ENCODE measurements around the gene POLR2E. TPM values are rescaled to one million over a fixed set of nuclear protein-coding genes. Genes with fewer than 3 reads are reported as not detected.

Gene POLR2E
- total RNA-seq, 1 experiment from 2014 or later: 281 TPM

DNA sequence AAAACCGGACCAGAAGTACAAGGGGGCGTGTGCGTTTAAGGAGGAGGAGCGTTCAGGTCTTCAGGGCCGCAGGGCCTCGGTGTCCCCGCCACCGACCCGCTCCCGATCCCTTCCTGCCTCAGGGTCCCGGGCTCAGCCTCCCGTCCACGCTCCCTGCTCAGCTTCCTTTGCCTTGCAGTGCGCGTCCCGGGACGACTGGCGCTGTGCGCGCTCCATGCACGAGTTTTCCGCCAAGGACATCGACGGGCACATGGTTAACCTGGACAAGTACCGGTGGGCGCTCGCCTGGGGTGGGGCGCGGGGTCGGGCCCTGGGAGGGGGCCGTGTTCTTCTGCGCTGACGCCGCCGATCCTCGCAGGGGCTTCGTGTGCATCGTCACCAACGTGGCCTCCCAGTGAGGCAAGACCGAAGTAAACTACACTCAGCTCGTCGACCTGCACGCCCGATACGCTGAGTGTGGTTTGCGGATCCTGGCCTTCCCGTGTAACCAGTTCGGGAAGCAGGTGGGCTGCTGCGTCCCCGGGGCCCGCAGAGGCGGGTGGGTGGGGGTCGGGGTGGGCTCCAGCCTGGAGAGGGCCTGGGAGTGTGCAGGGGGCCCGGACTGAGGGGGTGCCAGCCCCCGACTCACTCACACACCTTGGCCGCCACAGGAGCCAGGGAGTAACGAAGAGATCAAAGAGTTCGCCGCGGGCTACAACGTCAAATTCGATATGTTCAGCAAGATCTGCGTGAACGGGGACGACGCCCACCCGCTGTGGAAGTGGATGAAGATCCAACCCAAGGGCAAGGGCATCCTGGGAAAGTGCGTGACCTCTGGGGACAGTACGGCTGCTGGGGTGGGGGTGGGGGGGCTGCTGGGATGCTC is 10.1 kb upstream of the POLR2E start:
- DNase-seq (ENCODE audit: low read depth, low spot score): no peak
- peak overlapping the region; percentile 87 for H3K27ac ChIP-seq (ENCODE audit: low read depth, low read length)
- H3K36me3 ChIP-seq (ENCODE audit: control insufficient read depth in 1 of 2, insufficient read depth in 2 of 2, low read length in 2 of 2): peaks cover 4 to 17% of the 10 kb centered on the region in 2 experiments; a peak in 3 of 4 replicates
- H3K4me3 ChIP-seq (replicated peaks in 1 of 2; ENCODE audit: low read depth in 1 of 2, low read length in 2 of 2): peak overlapping the region; percentile 61 to 88
- peak overlapping the region; percentile 98 for H3K9ac ChIP-seq (ENCODE audit: low read length)
- no peak for ATAC-seq
- no peaks in the 10 kb centered on the region for H4K20me1 ChIP-seq (ENCODE audit: insufficient read depth)
- ChIA-PET CTCF (interaction anchor here (0.6 to 2.3 kb wide), 2 partner anchors 8 to 17 kb away, joined by 3 to 12 read pairs; no protein-coding TSS in a partner anchor), POLR2A (interaction anchor here (0.7 kb wide), 3 partner anchors 17 to 239 kb away, joined by 3 to 6 read pairs (median 4); no protein-coding TSS in a partner anchor), RAD21 (ENCODE audit: low non-redundant PET in 1 of 2, low total read pairs in 2 of 2, uncharacterized antibody in 2 of 2, unreplicated experiment in 2 of 2) (interaction anchor here (0.6 kb wide), 2 partner anchors 11 to 43 kb away, joined by 4 to 6 read pairs; no protein-coding TSS in a partner anchor)
- no peaks in the 10 kb centered on the region for H3K9me3 ChIP-seq (ENCODE audit: control insufficient read depth in 1 of 2, insufficient read depth in 1 of 2, low read depth in 1 of 2, low read length in 2 of 2)
- H2AFZ ChIP-seq (ENCODE audit: low read depth, low read length, poor library complexity, severe bottlenecking): no peak overlapping the region
- BruUV-seq (replicated peaks): TSS peak; percentile 63
- H3K4me2 ChIP-seq (ENCODE audit: low read length): peak overlapping the region; percentile 98
- no peaks in the 10 kb centered on the region for H3K27me3 ChIP-seq (ENCODE audit: insufficient read depth, low read length)
- H3K79me2 ChIP-seq (ENCODE audit: insufficient read depth, low read length): peaks cover 24% of the 10 kb centered on the region
- H3K4me1 ChIP-seq (ENCODE audit: control insufficient read depth in 1 of 2, insufficient read depth in 2 of 2, low read length in 2 of 2): peaks cover 25 to 61% of the 10 kb centered on the region in 2 experiments
- TF ChIP-seq TCF7L2 (IDR thresholded peaks at IDR 0.05; ENCODE audit: borderline replicate concordance, extremely low read depth, insufficient read depth, insufficient read length): peak; percentile 85
- 0 out of 2 replicates have a peak, but pooled peaks have one; percentile 53 for TF ChIP-seq MAX (IDR thresholded peaks at IDR 0.05)
- peak; percentile 36; the same call in 1 of the 2 replicates for TF ChIP-seq SIN3A (IDR thresholded peaks at IDR 0.05; ENCODE audit: low read depth)
- TF ChIP-seq ZFX (IDR thresholded peaks at IDR 0.05): no peak
- intact Hi-C loops (cut with micrococcal nuclease): no loop called here
- no peaks in the 10 kb centered on the region for H3K9me2 ChIP-seq (ENCODE audit: insufficient read depth)

DNA sequence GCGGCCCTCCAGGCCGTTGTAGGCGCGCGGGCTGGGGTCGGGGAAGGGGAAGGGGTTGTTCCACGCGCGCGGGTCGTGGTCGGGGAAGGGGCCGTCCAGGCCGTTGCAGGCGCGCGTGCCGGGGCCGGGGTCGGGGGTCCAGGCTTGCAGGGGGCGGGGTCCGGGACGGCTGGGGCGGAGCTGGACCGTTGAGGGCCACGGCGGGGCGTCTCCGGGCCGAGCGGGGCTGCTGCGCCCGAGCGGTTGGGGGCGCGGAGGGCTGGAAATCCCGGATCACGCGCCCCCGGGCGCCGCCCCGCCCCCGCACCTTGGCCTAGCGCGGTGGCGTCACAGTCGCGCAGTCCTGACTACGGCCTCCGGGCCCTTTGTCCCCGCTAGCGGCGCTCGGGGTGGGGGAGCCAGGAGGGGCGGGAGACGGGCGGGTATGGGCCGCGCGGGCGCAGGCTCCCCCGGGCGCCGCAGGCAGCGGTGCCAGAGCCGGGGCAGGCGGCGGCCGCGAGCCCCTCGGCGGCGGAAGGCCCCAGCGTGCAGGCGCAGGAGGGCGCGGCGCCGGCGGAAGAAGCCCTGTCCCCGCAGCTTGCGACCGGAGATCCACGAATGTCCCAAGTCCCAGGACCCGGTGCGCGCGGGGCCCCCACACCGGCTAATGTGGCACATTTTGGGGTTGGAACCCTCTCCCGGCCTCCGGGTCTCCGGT is 9.3 kb upstream of the POLR2E start:
- peak overlapping the region; percentile 87 for H3K27ac ChIP-seq (ENCODE audit: low read depth, low read length)
- TF ChIP-seq POLR2AphosphoS5 (IDR thresholded peaks at IDR 0.05; ENCODE audit: low read depth, low read length): peak; percentile 35
- TF ChIP-seq EGR1 (IDR thresholded peaks at IDR 0.05; ENCODE audit: low read depth): peak; percentile 86
- TF ChIP-seq ZFX (IDR thresholded peaks at IDR 0.05): peak; percentile 81
- TF ChIP-seq SP1 (IDR thresholded peaks at IDR 0.05; ENCODE audit: low read depth): no peak

More for the DNA sequence above, 9.3 kb upstream of the POLR2E start:
- Histone ChIP-seq H3K9ac (ENCODE audit: low read length) (peak overlapping the region; percentile 98), H3K4me3 (replicated peaks in 1 of 2; ENCODE audit: low read depth in 1 of 2, low read length in 2 of 2) (peak overlapping the region; percentile 61 to 88), H3K4me1 (ENCODE audit: control insufficient read depth in 1 of 2, insufficient read depth in 2 of 2, low read length in 2 of 2) (peaks cover 31 to 68% of the 10 kb centered on the region in 2 experiments), H2AFZ (ENCODE audit: low read depth, low read length, poor library complexity, severe bottlenecking) (no peak overlapping the region), H3K79me2 (ENCODE audit: insufficient read depth, low read length) (peaks cover 24% of the 10 kb centered on the region), H3K36me3 (ENCODE audit: control insufficient read depth in 1 of 2, insufficient read depth in 2 of 2, low read length in 2 of 2) (peaks cover 4 to 17% of the 10 kb centered on the region in 2 experiments; a peak in 3 of 4 replicates), H3K9me2 (ENCODE audit: insufficient read depth) (no peaks in the 10 kb centered on the region), H3K9me3 (ENCODE audit: control insufficient read depth in 1 of 2, insufficient read depth in 1 of 2, low read depth in 1 of 2, low read length in 2 of 2) (peaks cover 0 to 4% of the 10 kb centered on the region in 2 experiments; a peak in 1 of 4 replicates), H3K4me2 (ENCODE audit: low read length) (peak overlapping the region; percentile 98), H4K20me1 (ENCODE audit: insufficient read depth) (no peaks in the 10 kb centered on the region), H3K27me3 (ENCODE audit: insufficient read depth, low read length) (no peaks in the 10 kb centered on the region)
- intact Hi-C loops (cut with micrococcal nuclease): loop anchor here (5.0 kb wide), 4 partner anchors 42 to 138 kb away; partner anchors contain the start of genes ATP5F1D and CNN2
- ChIA-PET POLR2A (interaction anchor here (0.7 to 3.6 kb wide), 11 partner anchors 9 to 83 kb away, joined by 3 to 17 read pairs (median 3); partner anchors contain the start of gene RNU6-2), CTCF (interaction anchor here (0.5 to 2.3 kb wide), 3 partner anchors 9 to 90 kb away, joined by 3 to 12 read pairs (median 6); no protein-coding TSS in a partner anchor), RAD21 (ENCODE audit: low non-redundant PET in 1 of 2, low total read pairs in 2 of 2, uncharacterized antibody in 2 of 2, unreplicated experiment in 2 of 2) (no interaction called here)
- no TSS peak for BruUV-seq (replicated peaks)
- ATAC-seq (peak; percentile 60), DNase-seq (ENCODE audit: low read depth, low spot score) (no peak)
